SK-N-SH (cell line): ENCODE measurements around the gene MS4A10. TPM values are rescaled to one million over a fixed set of nuclear protein-coding genes. Genes with fewer than 3 reads are reported as not detected.

ENCODE experiments used
- CTCF ChIA-PET: fragments of 300-600, 350-600 bp; formaldehyde crosslinking; extraction: SDS; loops from one replicate; lab custom pipeline; 2021; lab: Yijun Ruan, JAX
- POLR2A ChIA-PET: fragments of 350-600 bp; sonication (Branson Sonifier 250); formaldehyde crosslinking; extraction: SDS; loops from one replicate; lab custom pipeline; 2020; ENCODE audit warnings: antibody characterized with exemption, inconsistent platforms; lab: Yijun Ruan, JAX
- DNase-seq: peaks from one replicate; pipeline ENCODE4 v3.0.0; 2012
- H2AFZ ChIP-seq: fragments of 200-600 bp; sonication (generic); 2 replicates; pipeline ENCODE4 v1.8.1; 2016; ENCODE audit warnings: antibody characterized with exemption, mild to moderate bottlenecking, low read depth
- H3F3A ChIP-seq: fragments of 200-600 bp; sonication (generic); replicated peaks from 2 replicates; pipeline ENCODE3; 2016; ENCODE audit warnings: antibody characterized with exemption, mild to moderate bottlenecking; ENCODE audit not compliant: insufficient read depth
- H3K27ac ChIP-seq, 2 experiments: fragments of 200-500 bp in 1 of 2; fragments of 200-600 bp in 1 of 2; sonication (Bioruptor generic) in 1 of 2; sonication (generic), shearing (Covaris generic) in 1 of 2; 2 replicates each; pipeline versions ENCODE4 v1.5.1 to v1.6.1; 2014 to 2016; ENCODE audit warnings: low read depth in 2 of 2, inconsistent platforms in 1 of 2, low read length in 1 of 2, mild to moderate bottlenecking in 1 of 2, mixed read lengths in 1 of 2
- H3K27me3 ChIP-seq: fragments of 200-600 bp; sonication (generic), shearing (Covaris generic); 2 replicates; pipeline ENCODE4 v1.6.1; 2016; ENCODE audit warnings: mixed run types; ENCODE audit not compliant: insufficient read depth
- H3K36me3 ChIP-seq, 2 experiments: fragments of 200-500 bp in 1 of 2; fragments of 200-600 bp in 1 of 2; sonication (Bioruptor generic) in 1 of 2; sonication (generic) in 1 of 2; replicated peaks in 1 of 2; 2 replicates each; pipeline versions ENCODE3 to v1.5.1; 2014 to 2016; ENCODE audit warnings: low read length in 1 of 2, mild to moderate bottlenecking in 1 of 2; ENCODE audit not compliant: insufficient read depth in 2 of 2, control insufficient read depth in 1 of 2
- H3K4me1 ChIP-seq, 2 experiments: fragments of 200-500 bp in 1 of 2; fragments of 200-600 bp in 1 of 2; sonication (Bioruptor generic) in 1 of 2; sonication (generic), shearing (Covaris generic) in 1 of 2; 2 replicates each; pipeline versions ENCODE4 v1.5.1 to v1.6.1; 2014 to 2016; ENCODE audit warnings: low read depth in 1 of 2, low read length in 1 of 2, mixed run types in 1 of 2; ENCODE audit not compliant: insufficient read depth in 2 of 2, control insufficient read depth in 1 of 2
- H3K4me2 ChIP-seq: fragments of 200-600 bp; sonication (generic), shearing (Covaris generic); 2 replicates; pipeline ENCODE4 v1.6.1; 2017; ENCODE audit warnings: mixed run types
- H3K4me3 ChIP-seq, 2 experiments: fragments of 200-500 bp in 1 of 2; fragments of 200-600 bp in 1 of 2; sonication (Bioruptor generic) in 1 of 2; sonication (generic), shearing (Covaris generic) in 1 of 2; 2 replicates each; pipeline versions ENCODE4 v1.5.1 to v1.8.1; 2014 to 2016; ENCODE audit warnings: low read depth in 2 of 2, inconsistent platforms in 1 of 2, low read length in 1 of 2, mild to moderate bottlenecking in 1 of 2, mixed read lengths in 1 of 2, moderate library complexity in 1 of 2
- H3K79me2 ChIP-seq: fragments of 200-600 bp; sonication (generic); 2 replicates; pipeline ENCODE4 v1.8.1; 2017; ENCODE audit warnings: mild to moderate bottlenecking; ENCODE audit not compliant: insufficient read depth
- H3K9ac ChIP-seq: fragments of 200-600 bp; sonication (generic); 2 replicates; pipeline ENCODE4 v1.6.1; 2017; ENCODE audit warnings: mixed run types
- H3K9me2 ChIP-seq: fragments of 200-600 bp; sonication (generic); 2 replicates; pipeline ENCODE4 v1.6.1; 2017; ENCODE audit warnings: mixed run types
- H3K9me3 ChIP-seq: fragments of 200-600 bp; sonication (generic); 2 replicates; pipeline ENCODE4 v1.6.1; 2017; ENCODE audit warnings: mixed run types, mild to moderate bottlenecking, moderate library complexity
- H4K20me1 ChIP-seq: fragments of 200-600 bp; sonication (generic); 2 replicates; pipeline ENCODE4 v1.6.1; 2017; ENCODE audit warnings: mild to moderate bottlenecking, mixed run types; ENCODE audit not compliant: insufficient read depth
- CHD2 ChIP-seq: fragments of 150-350 bp; IDR thresholded peaks from 2 replicates; pipeline ENCODE4 v1.6.1; 2018; ENCODE audit warnings: low read length; ENCODE audit not compliant: partially characterized antibody
- ELF1 ChIP-seq: IDR thresholded peaks from 2 replicates; pipeline ENCODE4 v1.4.0; 2012
- FOXM1 ChIP-seq: IDR thresholded peaks from 2 replicates; pipeline ENCODE4 v1.4.0; 2012; ENCODE audit warnings: low read depth, mild to moderate bottlenecking
- GATA2 ChIP-seq: sonication (generic); formaldehyde crosslinking; IDR thresholded peaks from 2 replicates; pipeline ENCODE4 v1.5.0; 2020; ENCODE audit warnings: mild to moderate bottlenecking, missing genetic modification reagents
- JUND ChIP-seq: IDR thresholded peaks from 2 replicates; pipeline ENCODE4 v1.4.0; 2012
- MEF2A ChIP-seq: IDR thresholded peaks from 2 replicates; pipeline ENCODE4 v1.4.0; 2012; ENCODE audit warnings: low read depth, borderline replicate concordance
- MXI1 ChIP-seq: IDR thresholded peaks from 2 replicates; pipeline ENCODE4 v1.6.1; 2012; ENCODE audit warnings: mild to moderate bottlenecking, low read depth, low read length, improper control_type of control experiment
- POLR2AphosphoS5 ChIP-seq: IDR thresholded peaks from 2 replicates; pipeline ENCODE4 v1.6.1; 2012; ENCODE audit warnings: low read depth, low read length
- RFX5 ChIP-seq: IDR thresholded peaks from 2 replicates; pipeline ENCODE4 v1.6.1; 2012; ENCODE audit warnings: mild to moderate bottlenecking, improper control_type of control experiment, low read length
- TCF12 ChIP-seq: IDR thresholded peaks from 2 replicates; pipeline ENCODE4 v1.4.0; 2012
- YY1 ChIP-seq: IDR thresholded peaks from 2 replicates; pipeline ENCODE4 v1.4.0; 2012; ENCODE audit warnings: low read depth, mild to moderate bottlenecking
- WGBS: methylation state at CpG from one replicate; pipeline ENCODE4 v1.1.6; 2017; ENCODE audit warnings: low lambda C conversion rate; 5-methylcytosine and 5-hydroxymethylcytosine counted together
- polyA plus RNA-seq, 3 experiments: library from polyadenylated mRNA; depleted of rRNA; stranded (reverse); fragments of >200 nt; gene quantifications; 2 replicates each; pipeline ENCODE4 v1.2.3, GENCODE V29; 2012
- TF ChIP-seq, protein P1 (sequence below): IDR thresholded peaks from 2 replicates; pipeline ENCODE4 v1.6.1; 2012; ENCODE audit warnings: mild to moderate bottlenecking, low read depth, low read length, moderate library complexity
- TF ChIP-seq, protein P2 (sequence below): IDR thresholded peaks from 2 replicates; pipeline ENCODE4 v1.4.0; 2012; ENCODE audit warnings: low read depth, borderline replicate concordance
- TF ChIP-seq, protein P3 (sequence below): IDR thresholded peaks from 2 replicates; pipeline ENCODE4; 2012
- TF ChIP-seq, protein P4 (sequence below): IDR thresholded peaks from 2 replicates; pipeline ENCODE4 v1.4.0; 2012; ENCODE audit warnings: low read depth, borderline replicate concordance

The MS4A10 gene
- polyA plus RNA-seq, 1 of the 3 experiments (the other 2 are of a cell fraction): not detected

DNA sequence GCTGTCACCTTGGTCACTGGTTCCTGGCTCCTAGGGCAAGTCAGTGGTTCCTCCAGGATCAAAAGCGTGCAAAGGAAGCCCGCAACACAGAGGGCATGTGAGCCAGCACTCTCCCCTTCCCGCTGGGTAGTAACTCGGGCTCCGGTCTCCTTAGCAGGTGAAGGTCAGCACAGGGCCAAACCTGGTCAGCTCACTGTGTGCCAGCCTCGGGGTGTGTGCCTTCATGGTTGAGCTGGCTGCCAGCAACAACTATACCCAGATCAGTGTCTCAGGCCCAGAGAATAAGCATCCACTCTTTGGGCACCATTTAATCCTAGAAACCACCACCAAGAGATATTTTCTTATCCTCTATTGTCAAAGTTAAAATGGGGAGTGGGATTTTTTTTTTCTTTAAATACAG is 40.7 kb downstream of the MS4A10 start:
- 50% methylated on average over 5 of the region's 6 CpGs for WGBS
- ChIA-PET POLR2A (no interaction called here), CTCF (interaction anchor here (0.7 to 23.7 kb wide), 2 partner anchors 70 to 362 kb away, joined by 3 to 550 read pairs; partner anchors contain the start of gene PRPF19)
- H3K4me2 ChIP-seq: no peak overlapping the region
- H3K27ac ChIP-seq: no peak overlapping the region
- H3K9me2 ChIP-seq: no peaks in the 10 kb centered on the region
- peaks cover 11% of the 10 kb centered on the region; the same call in 1 of the 2 replicates for H3K27me3 ChIP-seq
- DNase-seq: no peak
- no peaks in the 10 kb centered on the region for H3K9me3 ChIP-seq
- H3K36me3 ChIP-seq: no peaks in the 10 kb centered on the region
- no peak overlapping the region for H3K4me3 ChIP-seq
- no peaks in the 10 kb centered on the region for H4K20me1 ChIP-seq
- H3F3A ChIP-seq: no peaks in the 10 kb centered on the region
- TF ChIP-seq FOXM1 (no peak), JUND (no peak), ELF1 (no peak), YY1 (no peak), POLR2AphosphoS5 (no peak), MXI1 (no peak), MEF2A (no peak), RFX5 (no peak), TCF12 (no peak), CHD2 (no peak), GATA2 (no peak)
- TF ChIP-seq, protein P1, sequence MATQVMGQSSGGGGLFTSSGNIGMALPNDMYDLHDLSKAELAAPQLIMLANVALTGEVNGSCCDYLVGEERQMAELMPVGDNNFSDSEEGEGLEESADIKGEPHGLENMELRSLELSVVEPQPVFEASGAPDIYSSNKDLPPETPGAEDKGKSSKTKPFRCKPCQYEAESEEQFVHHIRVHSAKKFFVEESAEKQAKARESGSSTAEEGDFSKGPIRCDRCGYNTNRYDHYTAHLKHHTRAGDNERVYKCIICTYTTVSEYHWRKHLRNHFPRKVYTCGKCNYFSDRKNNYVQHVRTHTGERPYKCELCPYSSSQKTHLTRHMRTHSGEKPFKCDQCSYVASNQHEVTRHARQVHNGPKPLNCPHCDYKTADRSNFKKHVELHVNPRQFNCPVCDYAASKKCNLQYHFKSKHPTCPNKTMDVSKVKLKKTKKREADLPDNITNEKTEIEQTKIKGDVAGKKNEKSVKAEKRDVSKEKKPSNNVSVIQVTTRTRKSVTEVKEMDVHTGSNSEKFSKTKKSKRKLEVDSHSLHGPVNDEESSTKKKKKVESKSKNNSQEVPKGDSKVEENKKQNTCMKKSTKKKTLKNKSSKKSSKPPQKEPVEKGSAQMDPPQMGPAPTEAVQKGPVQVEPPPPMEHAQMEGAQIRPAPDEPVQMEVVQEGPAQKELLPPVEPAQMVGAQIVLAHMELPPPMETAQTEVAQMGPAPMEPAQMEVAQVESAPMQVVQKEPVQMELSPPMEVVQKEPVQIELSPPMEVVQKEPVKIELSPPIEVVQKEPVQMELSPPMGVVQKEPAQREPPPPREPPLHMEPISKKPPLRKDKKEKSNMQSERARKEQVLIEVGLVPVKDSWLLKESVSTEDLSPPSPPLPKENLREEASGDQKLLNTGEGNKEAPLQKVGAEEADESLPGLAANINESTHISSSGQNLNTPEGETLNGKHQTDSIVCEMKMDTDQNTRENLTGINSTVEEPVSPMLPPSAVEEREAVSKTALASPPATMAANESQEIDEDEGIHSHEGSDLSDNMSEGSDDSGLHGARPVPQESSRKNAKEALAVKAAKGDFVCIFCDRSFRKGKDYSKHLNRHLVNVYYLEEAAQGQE: no peak
- TF ChIP-seq, protein P2, sequence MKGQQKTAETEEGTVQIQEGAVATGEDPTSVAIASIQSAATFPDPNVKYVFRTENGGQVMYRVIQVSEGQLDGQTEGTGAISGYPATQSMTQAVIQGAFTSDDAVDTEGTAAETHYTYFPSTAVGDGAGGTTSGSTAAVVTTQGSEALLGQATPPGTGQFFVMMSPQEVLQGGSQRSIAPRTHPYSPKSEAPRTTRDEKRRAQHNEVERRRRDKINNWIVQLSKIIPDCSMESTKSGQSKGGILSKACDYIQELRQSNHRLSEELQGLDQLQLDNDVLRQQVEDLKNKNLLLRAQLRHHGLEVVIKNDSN: no peak
- TF ChIP-seq, protein P3, sequence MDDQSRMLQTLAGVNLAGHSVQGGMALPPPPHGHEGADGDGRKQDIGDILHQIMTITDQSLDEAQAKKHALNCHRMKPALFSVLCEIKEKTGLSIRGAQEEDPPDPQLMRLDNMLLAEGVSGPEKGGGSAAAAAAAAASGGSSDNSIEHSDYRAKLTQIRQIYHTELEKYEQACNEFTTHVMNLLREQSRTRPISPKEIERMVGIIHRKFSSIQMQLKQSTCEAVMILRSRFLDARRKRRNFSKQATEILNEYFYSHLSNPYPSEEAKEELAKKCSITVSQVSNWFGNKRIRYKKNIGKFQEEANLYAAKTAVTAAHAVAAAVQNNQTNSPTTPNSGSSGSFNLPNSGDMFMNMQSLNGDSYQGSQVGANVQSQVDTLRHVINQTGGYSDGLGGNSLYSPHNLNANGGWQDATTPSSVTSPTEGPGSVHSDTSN: no peak
- TF ChIP-seq, protein P4, sequence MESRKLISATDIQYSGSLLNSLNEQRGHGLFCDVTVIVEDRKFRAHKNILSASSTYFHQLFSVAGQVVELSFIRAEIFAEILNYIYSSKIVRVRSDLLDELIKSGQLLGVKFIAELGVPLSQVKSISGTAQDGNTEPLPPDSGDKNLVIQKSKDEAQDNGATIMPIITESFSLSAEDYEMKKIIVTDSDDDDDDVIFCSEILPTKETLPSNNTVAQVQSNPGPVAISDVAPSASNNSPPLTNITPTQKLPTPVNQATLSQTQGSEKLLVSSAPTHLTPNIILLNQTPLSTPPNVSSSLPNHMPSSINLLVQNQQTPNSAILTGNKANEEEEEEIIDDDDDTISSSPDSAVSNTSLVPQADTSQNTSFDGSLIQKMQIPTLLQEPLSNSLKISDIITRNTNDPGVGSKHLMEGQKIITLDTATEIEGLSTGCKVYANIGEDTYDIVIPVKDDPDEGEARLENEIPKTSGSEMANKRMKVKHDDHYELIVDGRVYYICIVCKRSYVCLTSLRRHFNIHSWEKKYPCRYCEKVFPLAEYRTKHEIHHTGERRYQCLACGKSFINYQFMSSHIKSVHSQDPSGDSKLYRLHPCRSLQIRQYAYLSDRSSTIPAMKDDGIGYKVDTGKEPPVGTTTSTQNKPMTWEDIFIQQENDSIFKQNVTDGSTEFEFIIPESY: no peak
- no peak overlapping the region for H3K9ac ChIP-seq
- H3K79me2 ChIP-seq: no peaks in the 10 kb centered on the region
- peaks cover 0 to 1% of the 10 kb centered on the region in 2 experiments; a peak in 1 of 4 replicates for H3K4me1 ChIP-seq
- H2AFZ ChIP-seq: no peak overlapping the region
